T follicular helper cell (primary cell): ENCODE results near the gene ANKRD26.

Experiments
- DNase-seq: peaks from one replicate; pipeline ENCODE4 v3.0.0-alpha.2; 2020; ENCODE audit warnings: low read depth

The ANKRD26 gene

GRCh38 chr10:27020243-27020642 lies 80.1 kb downstream of the ANKRD26 start:
- no peak for DNase-seq

- DNase-seq: no peak
These were observed 80.5 kb downstream of the ANKRD26 start for GRCh38 chr10:27019827-27020226.

- DNase-seq: no peak
These were observed 102.7 kb downstream of the ANKRD26 start for GRCh38 chr10:26997610-26998009.

- no peak for DNase-seq
These were observed 105.6 kb downstream of the ANKRD26 start for GRCh38 chr10:26994743-26995142.

GRCh38 chr10:26987851-26988250 lies 112.4 kb downstream of the ANKRD26 start:
- no peak for DNase-seq

- DNase-seq: no peak
These were observed 117.1 kb downstream of the ANKRD26 start for GRCh38 chr10:26983156-26983555.

GRCh38 chr10:26982058-26982457 lies 118.2 kb downstream of the ANKRD26 start:
- no peak for DNase-seq

GRCh38 chr10:26981232-26981824 lies 119.0 kb downstream of the ANKRD26 start:
- DNase-seq: no peak

- DNase-seq: no peak
These were observed 121.8 kb downstream of the ANKRD26 start for GRCh38 chr10:26978519-26978918.

- DNase-seq: no peak
These were observed 122.7 kb downstream of the ANKRD26 start for GRCh38 chr10:26977635-26978034.

- DNase-seq: no peak
These were observed 129.6 kb downstream of the ANKRD26 start for GRCh38 chr10:26970667-26971066.

- DNase-seq: no peak
These were observed 131.0 kb downstream of the ANKRD26 start for GRCh38 chr10:26969145-26969926.

GRCh38 chr10:26962835-26963234 lies 137.5 kb downstream of the ANKRD26 start:
- DNase-seq: no peak

- DNase-seq: no peak
These were observed 140.0 kb downstream of the ANKRD26 start for GRCh38 chr10:26960308-26960707.

GRCh38 chr10:26959841-26960240 lies 140.5 kb downstream of the ANKRD26 start:
- no peak for DNase-seq
